ENCODE data around the gene ZNF474. TPM values are rescaled to one million over a fixed set of nuclear protein-coding genes. Genes with fewer than 3 reads are reported as not detected.

Gene ZNF474
- total and polyA plus RNA-seq, 2 of the 8 experiments (the other 6 are each of a cell fraction or from before 2014, with no cell fraction given): not detected

- TF ChIP-seq FOSL1 (IDR thresholded peaks at IDR 0.05; ENCODE audit: insufficient read depth, low read depth, low read length) (no peak), BCL11A (IDR thresholded peaks at IDR 0.05; ENCODE audit: low read depth in 2 of 2, low read length in 2 of 2) (no peak), NRF1 (IDR thresholded peaks at IDR 0.05; ENCODE audit: low read depth, low read length) (no peak), CBX5 (IDR thresholded peaks at IDR 0.05; ENCODE audit: low read depth, low read length) (no peak), POU5F1 (IDR thresholded peaks at IDR 0.05; ENCODE audit: low read depth, low read length) (no peak)
These were observed 3.1 kb upstream of the ZNF474 start (continued) for GRCh38 chr5:122126177-122126755.

All from H1 (cell line).